ENCODE measurements around the gene TRAPPC10.

DNA sequence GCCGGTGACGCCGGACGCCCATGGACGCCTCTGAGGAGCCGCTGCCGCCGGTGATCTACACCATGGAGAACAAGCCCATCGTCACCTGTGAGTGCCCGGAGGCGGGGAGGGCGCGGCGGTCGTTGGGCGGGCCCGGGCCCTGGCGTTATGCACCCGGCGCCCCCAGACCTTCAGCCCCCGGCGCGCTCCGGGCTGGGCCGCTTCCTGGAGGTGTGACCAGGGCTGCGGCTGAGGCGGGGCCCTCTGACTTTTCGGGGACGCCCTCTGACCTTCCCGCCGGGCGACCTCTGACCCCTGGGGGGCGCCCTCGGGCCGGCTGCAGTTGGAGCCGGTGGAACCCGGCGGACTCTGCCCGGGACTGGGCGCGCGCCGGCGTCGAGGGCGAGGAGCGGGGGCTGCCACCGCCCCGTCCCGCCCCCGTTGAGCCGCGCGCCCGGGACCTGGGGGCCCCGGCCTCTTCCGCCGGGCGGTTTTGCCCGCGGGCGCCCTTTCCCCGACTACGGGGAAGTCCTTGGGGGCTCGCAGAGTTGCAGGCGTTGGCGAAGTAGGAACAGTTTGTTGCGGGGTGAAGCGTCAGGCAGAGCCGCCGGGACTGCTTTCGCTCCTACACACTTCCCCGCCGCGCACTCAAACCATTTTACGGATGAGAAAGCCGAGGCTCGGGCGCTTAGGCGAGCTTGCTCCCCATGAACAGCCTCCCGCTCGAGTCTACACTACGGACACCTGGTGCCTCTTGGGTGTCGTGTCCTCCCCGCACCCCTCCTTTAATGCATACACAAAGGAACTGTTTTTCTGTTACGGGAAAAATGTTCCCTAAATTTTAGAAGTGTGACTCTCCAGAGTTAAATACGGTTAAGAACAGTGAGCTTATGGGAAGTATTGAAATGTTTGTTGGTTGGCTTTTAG lies 618 bp downstream of the TRAPPC10 start:
- TF ChIP-seq, protein P1, sequence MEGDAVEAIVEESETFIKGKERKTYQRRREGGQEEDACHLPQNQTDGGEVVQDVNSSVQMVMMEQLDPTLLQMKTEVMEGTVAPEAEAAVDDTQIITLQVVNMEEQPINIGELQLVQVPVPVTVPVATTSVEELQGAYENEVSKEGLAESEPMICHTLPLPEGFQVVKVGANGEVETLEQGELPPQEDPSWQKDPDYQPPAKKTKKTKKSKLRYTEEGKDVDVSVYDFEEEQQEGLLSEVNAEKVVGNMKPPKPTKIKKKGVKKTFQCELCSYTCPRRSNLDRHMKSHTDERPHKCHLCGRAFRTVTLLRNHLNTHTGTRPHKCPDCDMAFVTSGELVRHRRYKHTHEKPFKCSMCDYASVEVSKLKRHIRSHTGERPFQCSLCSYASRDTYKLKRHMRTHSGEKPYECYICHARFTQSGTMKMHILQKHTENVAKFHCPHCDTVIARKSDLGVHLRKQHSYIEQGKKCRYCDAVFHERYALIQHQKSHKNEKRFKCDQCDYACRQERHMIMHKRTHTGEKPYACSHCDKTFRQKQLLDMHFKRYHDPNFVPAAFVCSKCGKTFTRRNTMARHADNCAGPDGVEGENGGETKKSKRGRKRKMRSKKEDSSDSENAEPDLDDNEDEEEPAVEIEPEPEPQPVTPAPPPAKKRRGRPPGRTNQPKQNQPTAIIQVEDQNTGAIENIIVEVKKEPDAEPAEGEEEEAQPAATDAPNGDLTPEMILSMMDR (IDR thresholded peaks at IDR 0.05), result no peak
- TF ChIP-seq POLR2A (IDR thresholded peaks at IDR 0.05), result no peak
